HCEC 1CT (cell line): ENCODE results near the gene ZNF521.

Experiments used
- DNase-seq: peaks from one replicate; pipeline ENCODE4 v3.0.0-alpha.2; 2017

The ZNF521 gene

GRCh38 chr18:25247725-25248124, 104.2 kb downstream of the ZNF521 start:
- DNase-seq, result peak; percentile 85

DNA sequence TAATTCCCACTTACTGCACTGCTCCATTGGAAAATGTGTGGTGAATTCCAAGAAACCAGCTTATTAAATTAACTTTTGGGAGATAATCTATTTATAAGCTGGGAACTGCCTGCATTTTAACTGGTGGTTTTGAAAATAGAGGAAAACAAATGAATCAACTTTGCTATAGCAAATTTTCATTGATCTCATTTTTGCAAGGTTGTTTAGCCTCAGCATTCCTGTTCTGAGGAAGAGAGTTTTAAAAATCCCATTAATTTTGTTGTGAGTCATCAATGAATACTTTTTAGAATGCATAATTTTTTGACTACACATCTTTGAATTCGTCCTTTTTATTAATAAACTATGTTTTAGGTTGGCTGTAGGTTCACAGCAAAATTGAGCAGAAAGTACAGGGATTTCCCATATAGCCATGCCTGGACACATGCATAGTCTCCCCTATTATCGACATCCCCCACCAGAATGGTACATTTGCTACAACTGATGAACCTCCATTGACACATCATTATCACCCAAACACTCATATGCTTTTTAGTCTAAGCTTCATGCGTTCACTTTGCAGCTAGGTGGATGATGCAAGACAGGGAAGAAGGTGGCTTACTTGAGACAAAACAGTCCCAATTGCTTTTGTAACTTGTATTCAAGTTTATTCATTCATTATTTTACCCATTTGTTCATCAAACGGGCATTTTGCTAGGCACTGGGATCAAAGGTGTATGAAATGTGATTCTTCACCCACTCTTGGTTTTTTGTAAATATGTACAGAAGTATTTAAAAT, 106.9 kb downstream of the ZNF521 start:
- DNase-seq, result peak; percentile 29

- no peak for DNase-seq
These were observed 107.8 kb downstream of the ZNF521 start for GRCh38 chr18:25244170-25244569.

DNA sequence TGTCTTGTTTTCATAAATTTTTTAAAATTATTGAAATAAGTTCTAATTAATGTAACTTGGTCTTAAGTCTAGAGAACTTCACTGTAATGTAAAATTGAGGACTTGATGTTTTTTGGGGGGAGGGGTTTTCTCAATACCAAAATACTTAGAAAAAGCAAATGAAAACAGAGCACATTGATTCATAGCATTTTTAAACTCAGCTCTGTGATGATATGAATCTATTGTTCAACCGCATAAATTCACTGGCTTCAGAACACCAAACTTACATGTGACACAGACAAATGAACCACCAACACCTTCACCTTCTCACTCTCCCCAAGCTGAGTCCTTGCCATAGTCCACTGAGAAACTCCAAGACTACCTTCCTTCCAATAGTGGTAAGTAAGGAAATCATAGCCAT, 108.2 kb downstream of the ZNF521 start:
- DNase-seq, result no peak

DNA sequence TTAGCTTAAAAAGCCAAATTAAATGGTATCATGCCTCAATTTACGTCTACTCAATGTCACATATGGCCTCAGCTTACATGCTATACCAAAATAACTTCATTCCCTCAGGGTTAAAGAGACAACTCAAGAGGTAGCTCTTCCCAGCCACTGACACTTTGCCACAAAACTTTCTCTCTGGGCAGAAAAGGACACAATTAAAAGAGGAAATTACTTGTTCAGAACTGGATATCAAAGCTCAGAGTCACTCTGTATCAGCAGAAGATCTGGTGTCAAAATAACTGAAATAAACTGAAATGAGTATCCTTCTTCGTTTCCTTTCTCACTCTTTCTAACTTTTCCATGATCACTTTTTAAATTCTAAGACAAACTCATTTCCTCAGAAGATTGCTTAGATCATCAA, 108.7 kb downstream of the ZNF521 start:
- no peak for DNase-seq

GRCh38 chr18:25240420-25240770, 111.6 kb downstream of the ZNF521 start:
- DNase-seq, result no peak

DNA sequence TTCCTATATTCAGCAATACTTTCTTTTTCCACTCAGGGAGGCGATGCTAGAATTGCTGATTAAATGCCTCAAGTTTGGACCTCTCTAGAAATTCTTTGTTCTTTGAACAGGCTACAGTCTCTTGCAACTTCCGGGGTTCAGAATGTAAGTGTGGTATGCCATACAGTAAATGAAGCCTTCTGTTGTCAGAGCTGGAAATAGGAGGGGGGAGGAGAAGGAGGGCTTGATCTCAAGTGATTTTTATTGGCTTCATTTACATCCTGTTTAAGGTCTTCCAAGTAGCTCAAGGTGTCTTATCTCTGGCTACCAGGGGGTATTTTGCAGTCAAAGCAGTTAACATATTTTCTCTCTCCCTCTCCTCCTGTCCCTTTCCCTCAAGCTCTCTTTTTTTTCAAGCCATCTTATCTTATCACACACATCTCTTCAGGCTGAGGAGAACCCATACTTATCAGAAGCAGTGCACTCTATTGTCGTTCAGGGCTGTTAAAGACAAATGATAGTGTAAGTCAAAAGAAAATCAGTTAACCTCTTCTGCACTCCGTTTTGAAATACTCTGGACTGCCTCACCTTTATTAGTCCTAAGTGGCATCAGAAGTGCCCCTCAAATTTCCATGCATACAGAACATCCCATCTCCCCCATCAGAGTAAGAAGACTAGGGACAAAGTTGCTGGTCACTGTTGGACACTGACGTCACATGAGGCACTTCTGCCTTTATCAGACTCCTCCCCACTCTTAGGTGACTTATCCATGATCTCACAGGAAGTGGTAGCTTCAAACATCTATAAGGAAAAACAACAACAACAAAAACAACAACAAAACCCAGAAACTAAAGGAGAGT, 112.2 kb downstream of the ZNF521 start:
- no peak for DNase-seq

DNA sequence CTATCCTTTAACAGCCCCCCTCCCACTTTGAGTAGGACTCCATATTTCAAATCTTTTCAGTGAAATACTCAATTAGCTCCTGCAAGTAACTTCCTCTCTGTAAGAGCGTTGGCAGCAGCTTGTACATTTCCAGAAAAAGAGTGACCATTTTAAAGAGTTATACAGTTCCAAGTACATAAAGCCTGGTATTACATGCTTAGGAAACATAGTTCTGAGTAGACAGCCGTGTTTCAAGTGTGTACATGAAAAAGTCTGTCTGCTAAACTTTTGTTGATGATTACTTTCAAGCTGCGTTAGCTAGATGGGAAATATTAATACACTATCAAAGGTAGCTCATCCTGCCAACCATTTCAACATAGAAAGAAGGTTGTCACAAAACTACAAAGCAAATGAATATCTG, 112.8 kb downstream of the ZNF521 start:
- no peak for DNase-seq

- DNase-seq, result no peak
These were observed 114.2 kb downstream of the ZNF521 start for GRCh38 chr18:25237571-25238267.

DNA sequence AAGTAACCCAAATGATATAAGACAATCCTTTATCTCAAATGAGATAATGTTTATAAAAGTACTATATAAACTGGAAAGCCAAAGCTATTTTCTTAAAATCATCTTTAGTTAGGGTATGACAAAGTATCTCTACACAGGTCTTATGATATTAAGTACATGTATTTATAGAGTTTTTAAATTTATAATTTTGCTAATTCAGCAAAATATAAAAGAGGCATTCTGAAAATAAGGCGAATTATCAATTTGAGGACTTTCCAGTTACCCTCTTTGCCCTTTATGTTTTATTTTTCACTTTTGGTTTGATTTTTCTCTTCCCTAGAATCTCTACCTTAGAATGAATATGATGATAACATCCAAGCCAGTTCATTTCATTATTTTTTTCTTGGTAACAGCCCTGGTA, 115.2 kb downstream of the ZNF521 start:
- no peak for DNase-seq

DNA sequence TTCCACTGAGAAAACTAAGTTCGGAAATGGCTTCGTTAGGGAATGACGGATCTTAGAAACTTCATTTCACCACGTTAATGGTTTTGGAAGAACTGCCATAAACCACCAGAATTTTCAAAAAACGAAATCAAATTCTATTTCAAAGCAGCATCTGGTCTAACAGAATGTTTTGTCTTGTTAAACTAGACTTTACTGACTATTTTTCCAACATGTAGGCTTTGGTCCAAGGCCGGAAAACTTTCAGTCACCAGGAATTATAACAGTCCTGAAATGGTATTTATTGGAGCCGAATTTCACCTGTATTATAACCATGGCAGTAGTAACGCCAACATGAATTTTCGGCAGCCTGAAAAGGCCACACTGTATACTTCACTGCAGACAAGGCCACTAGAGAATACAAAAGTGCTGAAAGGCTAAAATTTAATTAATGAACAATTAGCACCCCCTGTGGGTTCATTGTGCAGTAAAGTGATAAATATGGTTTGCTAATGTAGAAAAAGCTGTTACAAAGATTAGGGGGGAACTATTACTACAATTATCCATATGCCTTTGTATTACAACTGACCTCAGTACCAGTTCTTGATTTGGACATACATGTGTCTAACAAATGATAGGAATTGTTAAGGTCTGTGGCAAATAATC, 116.4 kb downstream of the ZNF521 start:
- DNase-seq, result no peak

GRCh38 chr18:25234740-25235345, 117.1 kb downstream of the ZNF521 start:
- no peak for DNase-seq

DNA sequence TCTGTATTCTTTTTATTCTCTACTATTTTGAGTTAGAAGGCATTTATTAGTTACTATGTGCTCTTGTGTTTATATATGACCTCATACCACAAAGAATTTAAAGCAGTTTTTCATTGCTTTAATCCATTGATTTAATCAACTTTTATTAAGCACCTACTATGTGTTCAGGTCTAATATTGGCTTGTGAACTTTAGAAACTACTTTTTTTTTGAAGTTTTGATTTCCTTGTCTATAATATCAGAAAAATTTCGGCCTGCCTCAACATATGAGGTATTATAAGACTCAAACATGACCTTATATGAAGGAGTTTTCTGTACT, 117.7 kb downstream of the ZNF521 start:
- DNase-seq, result no peak

GRCh38 chr18:25233528-25234321, 118.2 kb downstream of the ZNF521 start:
- no peak for DNase-seq

DNA sequence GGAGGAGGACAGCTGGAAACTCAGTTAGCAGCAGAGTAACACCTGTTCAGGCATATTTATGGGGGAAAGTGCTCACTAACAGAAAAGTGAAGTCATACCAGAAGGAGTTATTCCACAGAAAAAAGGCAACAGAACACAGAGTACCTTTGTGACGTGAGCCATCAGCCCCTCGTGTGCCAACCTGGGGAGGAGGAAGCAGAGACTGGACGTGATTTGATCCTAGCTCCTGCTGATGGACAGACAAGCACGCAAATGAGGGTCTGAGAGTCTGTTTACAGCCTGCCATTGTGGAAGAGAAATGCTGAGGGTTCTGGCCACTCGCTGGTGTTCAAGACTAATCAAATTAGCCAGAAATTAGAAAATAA, 120.7 kb downstream of the ZNF521 start:
- no peak for DNase-seq

GRCh38 chr18:25230658-25231326, 121.2 kb downstream of the ZNF521 start:
- peak; percentile 71 for DNase-seq

GRCh38 chr18:25229920-25230319, 122.0 kb downstream of the ZNF521 start:
- DNase-seq, result no peak

DNA sequence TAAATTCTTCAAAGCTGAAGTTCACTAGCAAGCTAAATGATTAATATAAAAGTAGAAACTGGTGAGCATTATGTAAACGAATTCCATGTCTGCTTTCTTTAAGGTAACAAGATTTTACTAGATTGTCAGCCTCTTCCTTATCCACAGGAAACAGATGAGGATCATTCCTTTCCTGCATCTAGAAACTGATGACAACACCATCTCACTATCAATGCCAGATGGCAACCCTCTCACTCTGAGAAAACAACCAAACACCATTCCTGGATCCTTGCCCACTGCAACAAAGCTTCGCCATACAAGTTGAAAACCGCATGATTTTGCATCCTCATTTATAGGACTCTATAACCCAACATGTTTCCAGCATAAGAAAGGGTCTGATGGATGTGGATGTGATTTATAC, 122.9 kb downstream of the ZNF521 start:
- DNase-seq, result no peak

DNA sequence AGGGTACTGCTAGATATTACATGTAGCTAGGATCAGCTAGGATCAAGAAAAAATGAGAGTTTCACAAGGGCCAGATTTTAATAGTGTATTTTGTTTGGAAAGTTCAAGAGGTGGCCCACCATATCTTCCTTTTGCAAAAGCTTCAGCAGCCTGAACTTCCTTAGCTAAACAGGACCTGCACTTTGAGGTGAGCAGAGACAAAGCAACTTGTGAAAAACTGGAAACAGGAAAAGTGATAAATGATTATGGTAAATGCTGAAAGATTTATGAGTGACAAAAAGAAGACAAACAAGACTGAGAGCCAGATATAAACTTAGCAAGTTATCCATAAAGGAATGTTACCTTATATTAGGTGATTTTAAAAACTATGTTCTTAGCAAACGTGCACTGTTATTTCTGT, 123.6 kb downstream of the ZNF521 start:
- DNase-seq, result no peak

DNA sequence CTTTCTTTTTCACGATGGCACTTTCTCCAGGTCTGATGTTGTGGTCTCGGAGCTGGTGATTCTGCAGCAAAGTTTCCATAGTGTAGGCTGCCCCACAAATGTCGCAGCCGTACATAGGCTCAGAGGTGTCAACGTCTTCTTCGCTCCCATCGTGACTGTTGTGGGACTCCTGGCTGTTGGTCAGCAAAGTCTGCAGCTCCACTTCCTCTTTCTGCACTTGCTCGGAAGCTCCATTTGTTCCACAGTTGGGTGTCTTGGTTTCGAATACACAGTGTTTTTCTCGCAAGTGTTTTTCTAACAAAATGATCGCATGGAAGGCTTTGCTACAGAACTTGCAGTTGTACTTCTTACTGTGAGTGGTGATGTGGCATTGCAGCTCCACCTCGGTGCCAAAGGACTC, 126.8 kb downstream of the ZNF521 start:
- no peak for DNase-seq
